Fibroblast of skin of scalp (primary cell): Measurements from ENCODE around the gene PLAC9.

Source experiments
- DNase-seq: peaks from one replicate; pipeline ENCODE4 v3.0.0-alpha.2; 2013

Gene PLAC9

DNA sequence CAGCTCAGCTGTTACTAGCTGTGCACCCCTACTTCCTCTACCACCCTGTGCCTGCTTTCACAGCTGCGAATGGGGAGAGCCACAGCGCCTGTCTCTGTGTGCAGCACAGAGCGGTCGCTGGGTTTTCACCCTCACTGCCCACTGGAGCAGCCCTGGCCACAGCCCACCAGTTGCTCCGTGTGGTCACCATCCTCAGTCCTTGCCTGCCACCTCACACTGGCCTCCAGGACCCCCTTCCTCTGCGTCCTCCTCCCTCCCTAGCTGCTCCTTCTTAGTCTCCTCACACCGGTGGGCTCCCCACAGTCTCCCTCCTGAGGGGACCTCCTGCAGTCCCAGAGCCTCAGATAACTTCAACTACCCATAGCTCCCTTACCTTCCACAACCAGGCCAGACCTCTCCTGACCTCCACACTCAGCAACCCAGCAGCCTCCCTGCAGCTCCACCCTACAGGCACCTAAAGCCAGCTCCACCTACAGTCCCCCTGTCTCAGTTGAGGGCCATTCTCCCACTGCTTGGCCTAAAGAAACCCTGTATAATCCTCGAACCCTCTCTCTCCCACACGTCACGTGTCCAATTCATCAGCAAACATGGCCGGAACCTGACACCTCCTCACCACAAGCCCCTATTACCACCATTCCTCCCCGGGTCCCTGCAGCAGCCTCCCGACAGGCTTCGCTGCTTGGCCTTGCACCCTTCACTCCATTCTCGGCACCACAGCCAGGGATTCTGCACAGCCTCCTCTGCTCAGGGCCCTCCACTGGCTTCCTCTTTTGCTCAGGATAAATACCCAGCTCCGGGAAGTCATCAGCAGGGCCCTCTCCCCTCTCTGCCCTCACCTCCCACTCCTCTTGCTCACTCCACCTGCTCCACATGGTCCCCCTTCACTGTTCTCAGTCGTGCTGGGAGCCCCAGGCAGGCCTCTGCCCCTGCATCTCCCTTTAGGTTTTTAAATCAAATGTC is 28.1 kb downstream of the PLAC9 start:
- no peak for DNase-seq

DNA sequence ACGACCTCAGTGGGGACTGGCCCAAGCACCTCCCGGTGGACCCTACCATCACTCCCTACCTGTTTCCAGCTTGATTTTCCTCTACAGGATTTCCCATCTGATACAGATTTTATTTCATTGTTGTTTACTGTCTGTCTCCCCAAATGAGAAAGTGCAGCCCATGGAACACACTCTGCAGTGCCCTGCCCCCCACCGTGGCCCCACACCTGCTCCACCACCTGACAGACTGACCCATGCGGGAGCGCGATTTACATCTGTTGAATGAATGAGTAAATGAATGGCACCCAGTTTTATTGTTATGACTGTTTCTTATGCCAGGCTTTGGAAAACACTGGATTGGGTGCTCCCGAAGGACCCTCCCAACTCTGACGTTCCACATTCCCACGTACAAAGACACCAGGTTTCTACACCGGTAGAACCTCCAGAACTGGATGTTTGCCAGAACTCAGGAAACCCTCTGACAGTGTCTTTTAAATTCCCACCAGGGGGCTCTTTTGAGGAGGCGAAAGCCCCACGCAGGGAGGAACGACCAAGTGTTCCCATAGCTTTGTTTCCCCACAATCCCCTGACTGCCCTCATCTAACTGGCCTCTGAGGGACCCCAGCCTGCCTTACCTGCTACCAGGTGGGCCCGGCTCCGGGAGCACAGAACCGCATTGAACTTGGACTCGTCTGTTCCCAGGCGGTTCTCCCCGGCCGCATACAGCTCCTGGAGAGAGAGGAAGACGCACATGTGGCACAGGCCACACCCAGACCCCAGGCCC is 29.0 kb downstream of the PLAC9 start:
- DNase-seq = peak; percentile 43

GRCh38 chr10:80163741-80164341 is 31.3 kb downstream of the PLAC9 start:
- no peak for DNase-seq

DNA sequence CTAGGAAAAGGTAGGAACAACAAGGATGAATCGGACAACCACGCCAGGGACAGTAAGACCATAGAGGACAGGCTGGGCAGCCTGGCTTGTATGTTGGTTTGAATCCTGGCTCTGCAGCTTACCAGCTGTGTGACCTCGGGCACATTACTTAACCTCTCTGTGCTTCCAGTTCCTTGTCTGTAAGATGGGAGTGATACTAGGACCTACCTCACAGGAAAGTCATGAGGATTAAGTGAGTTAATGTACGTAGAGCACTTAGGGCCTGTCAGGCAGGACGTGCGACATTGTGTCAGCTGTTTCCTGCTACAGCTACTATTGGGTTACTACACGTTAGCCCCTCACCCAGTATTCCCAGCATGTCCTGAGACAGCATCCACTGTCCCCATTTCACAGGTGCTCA is 32.1 kb downstream of the PLAC9 start:
- no peak for DNase-seq

DNA sequence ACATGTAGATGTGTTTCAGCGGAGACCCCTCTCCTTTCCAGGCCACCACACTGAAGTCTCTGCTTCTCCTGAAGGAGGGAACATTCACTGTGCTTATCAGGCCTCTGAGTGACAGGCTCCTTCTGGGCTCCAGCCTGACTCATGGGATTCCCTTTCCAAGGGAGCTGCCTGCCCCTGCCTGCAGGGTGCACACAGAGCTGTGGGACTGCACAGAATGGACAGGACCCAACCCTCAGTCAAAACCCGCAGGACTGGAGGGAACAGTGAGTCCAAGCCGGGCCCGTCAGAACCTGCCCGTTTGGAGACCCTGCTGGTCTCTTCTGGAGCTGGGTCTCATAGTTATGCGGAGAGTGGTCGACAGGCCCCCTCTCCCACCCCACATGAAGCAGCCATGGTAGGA is 32.6 kb downstream of the PLAC9 start:
- no peak for DNase-seq

DNA sequence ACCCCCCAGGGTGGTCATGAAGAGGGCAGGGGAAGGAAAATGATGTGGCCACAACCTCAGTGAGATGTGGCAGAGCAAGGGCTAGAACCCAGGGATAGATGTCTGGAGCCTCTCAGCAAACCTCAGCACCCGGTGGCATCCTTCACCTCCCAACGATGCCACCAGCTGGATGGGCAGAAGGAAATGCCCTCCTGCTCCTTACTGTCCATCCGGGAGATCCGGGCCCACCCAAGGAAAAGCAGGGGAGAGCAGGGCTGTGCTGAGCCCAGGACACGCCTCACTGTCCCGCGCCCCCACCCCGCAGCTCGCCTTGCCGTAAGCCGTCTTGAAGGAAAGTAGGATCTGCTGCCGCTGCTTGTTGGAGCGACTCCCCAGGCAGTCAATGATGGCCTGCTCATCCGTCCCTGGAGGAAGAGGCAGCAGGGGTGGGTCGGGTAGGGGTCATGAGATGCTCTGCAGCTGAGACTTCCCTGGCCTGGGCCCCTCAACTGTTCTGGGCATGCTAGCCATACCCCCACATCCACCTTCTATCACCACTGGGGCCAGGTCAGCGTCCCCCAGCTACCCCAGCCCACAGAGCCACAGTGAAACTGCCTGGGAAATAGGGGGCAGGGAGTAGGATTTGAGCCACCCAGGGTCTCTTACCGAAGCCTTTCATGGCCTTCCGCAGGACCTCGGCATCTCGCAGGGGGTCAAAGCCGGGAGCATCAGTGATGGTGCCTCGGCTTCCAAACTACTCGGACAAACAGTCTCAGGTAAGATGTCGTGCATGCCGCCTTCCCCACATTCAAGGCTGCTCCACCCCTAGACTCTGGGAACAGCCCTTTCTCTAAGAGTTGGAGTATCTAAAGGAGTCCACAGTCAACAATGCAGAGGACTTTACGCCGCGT is 34.3 kb downstream of the PLAC9 start:
- DNase-seq = peak; percentile 48

DNA sequence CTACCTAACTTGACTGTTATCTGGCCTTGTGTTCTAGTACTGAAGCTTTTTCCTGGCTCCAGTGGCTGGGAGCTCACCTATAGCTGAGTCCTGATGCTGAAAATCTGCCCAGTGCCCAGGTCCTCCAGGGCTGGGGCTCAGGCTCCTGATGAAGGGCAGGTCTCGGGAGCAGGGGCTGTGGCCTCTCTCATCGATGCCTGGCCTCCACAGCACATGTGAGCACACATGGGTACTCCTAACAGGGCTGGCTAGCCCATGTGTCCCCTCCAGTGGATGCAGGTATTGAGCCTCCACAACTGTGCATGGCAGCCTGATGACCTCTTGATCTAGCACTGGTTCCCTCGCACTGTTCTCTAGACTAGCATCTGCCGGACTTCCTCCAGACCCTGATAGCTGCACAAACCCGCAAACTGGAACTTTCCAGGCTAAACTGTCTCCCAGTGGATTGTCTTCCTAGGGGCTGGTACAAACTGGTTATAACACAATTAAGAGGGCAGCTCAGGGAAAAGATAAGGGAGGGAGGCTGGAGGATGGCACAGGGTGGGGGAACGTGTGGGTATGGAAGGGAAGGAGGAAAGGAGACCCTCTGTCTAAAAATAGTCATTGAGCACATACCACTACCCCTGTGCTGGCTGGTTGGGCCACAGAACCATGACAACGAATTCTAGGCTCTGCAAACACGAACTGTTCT is 35.1 kb downstream of the PLAC9 start:
- DNase-seq = no peak

DNA sequence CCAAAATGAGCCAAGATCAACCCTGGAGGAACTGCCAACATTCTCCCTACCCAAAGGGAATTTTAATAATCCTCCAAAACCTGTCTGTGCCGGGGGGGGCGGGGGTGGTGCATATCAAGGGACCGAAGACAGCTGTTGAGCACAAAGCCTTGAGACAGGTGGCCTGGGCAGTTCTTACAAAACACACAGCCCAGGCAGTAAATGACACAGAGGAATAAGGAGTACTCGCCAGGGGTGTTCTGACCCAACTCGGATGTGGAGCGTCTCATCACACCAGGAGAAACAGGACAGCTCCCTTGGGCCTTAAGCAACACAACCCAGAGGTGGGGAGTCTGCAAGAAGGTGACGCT is 35.6 kb downstream of the PLAC9 start:
- DNase-seq = no peak

DNA sequence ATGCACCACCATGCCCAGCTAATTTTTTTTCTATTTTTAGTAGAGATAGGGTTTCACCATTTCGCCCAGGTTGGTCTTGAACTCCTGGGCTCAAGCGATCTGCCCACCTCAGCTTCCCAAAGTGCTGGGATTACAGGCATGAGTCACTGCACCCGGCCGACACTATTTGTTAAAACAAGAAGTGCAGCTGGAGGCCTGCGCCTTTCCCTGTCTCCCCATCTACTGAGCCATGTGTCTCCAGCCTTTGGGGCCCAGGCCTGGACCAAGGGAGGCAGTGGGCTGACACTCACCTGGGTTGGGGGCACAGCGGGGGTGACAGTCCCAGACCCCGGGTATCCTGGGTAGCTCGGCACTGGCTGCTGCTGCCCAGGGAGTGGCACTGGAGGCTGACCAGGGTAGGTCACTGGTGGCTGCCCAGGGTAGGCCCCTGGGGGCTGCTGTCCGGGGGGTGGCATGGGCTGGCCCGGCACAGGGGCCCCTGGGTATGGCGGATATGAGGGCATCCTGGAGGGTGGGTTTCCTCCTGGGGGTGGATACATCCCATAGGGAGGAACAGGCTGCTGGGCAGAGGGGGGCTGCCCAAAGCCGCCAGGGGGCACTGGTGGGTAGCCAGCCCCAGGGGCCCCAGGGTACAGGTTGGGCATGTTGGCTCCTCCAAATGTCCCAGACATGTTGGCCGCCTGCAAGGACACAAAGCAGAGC is 36.3 kb downstream of the PLAC9 start:
- no peak for DNase-seq

- DNase-seq = no peak
Measured at GRCh38 chr10:80170026-80170425, 37.5 kb downstream of the PLAC9 start.

DNA sequence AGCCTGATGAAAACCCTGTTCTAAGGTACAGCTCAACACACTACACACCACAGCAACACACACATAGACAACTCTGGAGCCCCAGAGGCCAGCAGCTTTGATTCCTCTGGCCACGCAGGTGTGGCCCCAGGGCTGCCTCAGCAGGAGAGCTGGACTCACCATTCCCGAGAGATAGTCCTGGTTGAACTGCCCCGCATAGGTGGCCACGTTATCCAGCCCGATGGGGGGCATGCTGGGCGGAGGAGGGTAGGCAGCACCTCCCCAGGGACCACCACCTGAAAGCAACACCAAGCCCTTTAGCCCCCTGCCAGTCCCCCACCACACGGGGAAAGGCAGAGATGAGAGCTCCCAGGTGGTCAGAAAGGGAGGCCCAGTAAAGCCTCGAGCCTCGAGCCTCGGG is 38.1 kb downstream of the PLAC9 start:
- DNase-seq = no peak

GRCh38 chr10:80171248-80171660 is 38.7 kb downstream of the PLAC9 start:
- DNase-seq = no peak

- no peak for DNase-seq
Measured at GRCh38 chr10:80172896-80173295, 40.4 kb downstream of the PLAC9 start.

DNA sequence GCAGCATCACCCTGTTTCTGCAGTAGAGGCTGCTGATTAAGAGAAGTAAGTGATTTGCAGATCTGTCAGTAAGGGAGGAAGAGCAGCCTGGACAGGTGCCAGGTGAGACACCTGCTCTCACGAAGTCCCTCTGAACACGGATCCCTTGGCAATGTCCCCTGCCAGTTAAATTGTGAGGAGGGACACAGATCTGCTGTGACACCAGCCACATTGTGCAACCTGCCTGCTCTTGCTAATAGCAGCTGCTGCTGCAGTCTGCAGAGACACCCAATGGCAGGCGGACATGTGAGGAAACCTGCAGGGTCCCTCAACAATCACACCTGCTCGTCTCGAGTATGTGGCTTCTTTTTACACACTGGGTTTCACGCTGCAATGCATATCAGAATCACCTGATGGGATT is 40.9 kb downstream of the PLAC9 start:
- no peak for DNase-seq

DNA sequence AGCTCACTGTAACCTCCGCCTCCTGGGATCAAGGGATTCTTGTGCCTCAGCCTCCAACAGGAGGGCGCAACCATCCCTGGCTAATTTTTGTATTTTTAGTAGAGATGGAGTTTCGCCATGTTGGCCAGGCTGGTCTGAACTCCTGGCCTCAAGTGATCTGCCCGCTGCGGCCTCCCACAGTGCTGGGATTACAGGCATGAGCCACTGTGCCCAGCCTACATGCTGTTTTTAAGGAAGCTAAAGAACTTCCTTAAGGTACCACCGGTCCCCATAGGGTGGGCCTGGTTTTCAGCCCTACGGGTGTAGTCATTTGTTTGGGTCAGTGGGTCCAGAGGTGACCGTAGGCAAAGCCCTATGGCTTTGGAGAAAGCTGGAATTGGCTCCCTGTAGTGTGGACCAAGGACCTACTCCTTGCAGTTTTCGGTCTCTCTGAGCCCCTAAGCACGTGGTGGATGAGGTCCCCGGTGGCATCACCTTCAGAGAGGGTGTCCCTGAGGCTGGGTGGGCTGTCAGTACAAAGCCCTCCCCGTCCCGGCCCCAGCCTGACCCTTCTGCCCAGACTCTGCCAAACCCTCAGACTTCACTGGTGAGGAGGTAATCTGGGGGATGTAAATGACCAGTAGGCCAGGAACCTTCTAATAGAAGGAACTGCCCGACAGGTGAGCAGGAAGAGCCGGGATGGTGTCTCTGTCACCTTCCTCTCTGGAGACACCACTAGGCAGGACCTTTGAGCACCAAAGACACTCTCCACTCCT is 42.3 kb downstream of the PLAC9 start:
- DNase-seq = no peak

GRCh38 chr10:80176526-80176925 is 44.0 kb downstream of the PLAC9 start:
- DNase-seq = no peak

DNA sequence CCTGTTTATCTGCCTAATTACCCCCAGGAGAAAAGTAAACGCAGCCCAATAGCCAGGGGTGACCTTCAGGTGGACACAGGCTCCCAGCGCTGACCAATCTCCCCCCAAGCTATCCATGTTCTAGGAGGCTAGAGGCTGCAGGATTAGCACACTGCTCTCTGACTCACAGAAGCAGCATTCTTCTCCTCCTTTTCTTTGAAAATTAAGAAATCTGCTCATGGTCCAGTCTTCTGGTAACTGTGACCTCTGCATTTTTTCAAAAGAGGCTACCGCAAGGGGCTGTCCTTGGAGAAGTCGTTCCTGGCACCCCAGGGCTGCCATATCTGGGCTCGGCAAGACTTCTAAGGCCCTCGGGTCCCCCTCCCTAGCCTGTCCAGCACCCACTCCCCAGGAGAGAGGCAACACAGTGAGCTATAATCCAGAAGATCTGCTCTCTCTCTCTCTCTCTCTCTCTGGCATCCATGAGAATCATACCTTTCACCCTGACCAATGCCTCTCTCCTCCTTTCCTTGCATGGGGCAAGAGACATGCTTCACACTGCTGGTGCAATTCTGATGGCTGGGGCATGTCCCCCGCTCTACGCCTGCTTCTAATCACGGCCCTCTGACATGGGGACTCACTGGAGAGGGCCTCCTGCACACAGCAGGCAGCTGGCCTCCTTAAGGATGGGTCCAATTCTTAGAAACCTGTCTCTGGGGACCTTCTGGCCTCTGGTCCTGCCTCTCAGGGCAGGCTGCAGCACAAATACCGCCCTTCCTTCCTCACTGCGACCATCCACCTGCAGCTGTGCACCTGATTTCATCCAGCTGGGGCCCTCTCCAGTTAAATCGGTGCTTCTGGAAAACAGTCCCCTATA is 45.5 kb downstream of the PLAC9 start:
- no peak for DNase-seq

DNA sequence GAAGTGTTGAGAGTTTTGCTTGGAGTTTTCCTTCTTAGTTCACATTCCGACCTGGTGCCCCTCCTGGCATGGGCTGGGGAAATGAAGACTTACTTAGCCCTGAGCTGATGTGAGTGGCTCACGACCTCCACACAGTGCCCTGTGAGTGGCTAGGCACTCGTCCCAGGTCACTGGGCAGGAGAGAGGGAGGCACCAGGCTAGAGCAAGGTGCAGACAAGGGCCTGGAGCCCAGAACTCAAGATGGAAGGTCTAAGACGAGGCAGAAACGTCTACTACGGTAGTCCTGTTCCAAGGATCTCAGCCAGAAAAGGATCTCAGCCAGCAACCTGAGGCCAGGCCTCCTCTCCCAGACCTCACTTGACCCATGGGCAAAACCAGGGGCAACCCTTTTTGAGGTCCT is 50.5 kb downstream of the PLAC9 start:
- DNase-seq = no peak

- DNase-seq = no peak
Measured at GRCh38 chr10:80183436-80183835, 50.9 kb downstream of the PLAC9 start.
